GM12874 (cell line): ENCODE measurements around the gene ARFIP1.

Experiments used
- CTCF ChIP-seq: IDR thresholded peaks from 2 replicates; pipeline ENCODE4 v1.5.1; 2011; ENCODE audit warnings: low read depth, mild to moderate bottlenecking, control low read depth, low read length, moderate library complexity; ENCODE audit not compliant: insufficient read depth

Gene ARFIP1

DNA sequence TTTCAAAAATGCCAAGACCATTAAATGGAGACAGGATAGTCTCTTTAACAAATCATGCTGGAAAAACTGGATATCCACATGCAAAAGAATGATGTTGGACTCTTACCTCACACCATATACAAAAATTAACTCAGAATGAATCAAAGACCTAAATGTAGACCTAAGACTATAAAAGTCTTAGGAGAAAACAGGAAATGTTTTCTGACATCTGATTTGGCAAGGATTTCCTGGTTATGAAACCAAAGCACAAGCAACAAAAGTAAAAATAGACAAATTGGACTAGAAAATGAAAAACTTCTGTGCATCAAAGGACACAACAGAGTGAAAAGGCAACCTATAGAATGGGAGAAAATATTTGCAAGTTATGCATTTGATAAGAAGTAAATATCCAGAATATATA is 37.6 kb downstream of the ARFIP1 start:
- TF ChIP-seq CTCF = no peak

GRCh38 chr4:152819026-152819645 is 39.4 kb downstream of the ARFIP1 start:
- TF ChIP-seq CTCF = no peak

GRCh38 chr4:152820073-152820472 is 40.3 kb downstream of the ARFIP1 start:
- TF ChIP-seq CTCF = no peak

DNA sequence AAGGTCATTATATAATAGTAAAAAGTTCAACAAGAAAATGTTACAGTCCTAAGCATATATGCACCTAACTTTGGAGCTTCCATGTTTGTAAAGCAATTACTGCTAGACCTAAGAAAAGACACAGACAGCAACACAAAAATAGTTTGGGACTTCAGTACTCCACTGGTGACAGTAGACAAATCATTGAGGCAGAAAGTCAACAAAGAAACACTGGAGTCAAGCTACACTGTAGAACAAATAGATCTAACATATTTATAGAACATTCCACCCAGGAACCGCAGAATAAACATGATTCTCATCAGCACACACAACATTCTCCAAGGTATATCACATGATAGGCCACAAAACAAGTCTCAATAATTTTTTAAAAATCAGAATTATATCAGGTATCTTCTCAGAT is 42.6 kb downstream of the ARFIP1 start:
- TF ChIP-seq CTCF = no peak

- TF ChIP-seq CTCF = no peak
These were observed 44.8 kb downstream of the ARFIP1 start for GRCh38 chr4:152824561-152824960.

- no peak for TF ChIP-seq CTCF
These were observed 45.6 kb downstream of the ARFIP1 start for GRCh38 chr4:152825336-152825735.

DNA sequence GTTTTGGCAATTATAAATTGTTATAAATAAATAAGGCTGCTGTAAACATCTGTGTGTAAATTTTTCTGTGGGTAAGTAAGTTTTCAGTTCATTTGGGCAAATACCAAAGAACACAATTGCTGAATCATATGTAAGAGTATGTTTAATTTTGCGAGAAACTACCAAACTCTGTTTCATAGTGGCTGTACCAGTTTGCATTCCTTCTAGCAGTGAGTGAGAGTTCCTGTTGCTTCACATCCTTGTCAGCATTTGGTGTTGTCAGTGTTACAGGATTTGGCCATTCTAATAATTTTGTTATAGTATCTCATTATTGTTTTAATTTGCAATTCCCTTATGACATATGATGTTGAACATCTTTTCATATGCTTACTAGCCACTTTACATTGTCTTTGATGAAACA is 48.4 kb downstream of the ARFIP1 start:
- TF ChIP-seq CTCF = no peak
